K562 (cell line): ENCODE results near the gene APLF. TPM values are rescaled to one million over a fixed set of nuclear protein-coding genes. Genes with fewer than 3 reads are reported as not detected.

Experiments used
- ATAC-seq: fragments of 200-7000 bp; cut with Tn5 transposase; 3 replicates; pipeline ENCODE4 v1.9.1; 2020; ENCODE audit warnings: moderate library complexity
- BruUV-seq: library from RNA; stranded (reverse); fragments of 400-500 nt; replicated peaks from 2 replicates; lab custom pipeline; 2021; lab: Mats Ljungman, UMichigan
- CTCF ChIA-PET: fragments of 300-600 bp; formaldehyde crosslinking; extraction: SDS; loops from one replicate; lab custom pipeline; 2021; ENCODE audit warnings: low intra/inter-chr PET ratio; lab: Yijun Ruan, JAX
- POLR2A ChIA-PET: fragments of 300-600, 350-650 bp; sonication (Branson Sonifier 250); formaldehyde crosslinking; extraction: SDS; loops from one replicate; lab custom pipeline; 2021; ENCODE audit warnings: antibody characterized with exemption, inconsistent platforms; lab: Yijun Ruan, JAX
- DNase-seq, 4 experiments: peaks; one replicate each; pipeline versions ENCODE4 v3.0.0 to v3.0.0-alpha.2; 2011 to 2018; ENCODE audit warnings: low spot score in 3 of 4, mixed read lengths in 3 of 4; ENCODE audit errors: extremely low read depth in 1 of 4
- FAIRE-seq: peaks from 2 replicates; lab custom pipeline; 2011; peaks lifted over from hg19 to GRCh38; lab: Jason Lieb, UNC
- H2AFZ ChIP-seq: 2 replicates; pipeline ENCODE4 v1.6.0; 2011; ENCODE audit warnings: low read depth, low read length, control low read depth, inconsistent platforms
- H3K27ac ChIP-seq: fragments of 200-600 bp; 3 replicates; pipeline ENCODE4 v1.8.0; 2011; ENCODE audit warnings: low read depth, mild to moderate bottlenecking, control low read depth, inconsistent platforms, low read length, moderate library complexity, mixed read lengths; ENCODE audit errors: extremely low read depth
- H3K27me3 ChIP-seq, 2 experiments: fragments of 300-600 bp in 1 of 2; 2 replicates in 1 of 2; 3 replicates in 1 of 2; pipeline versions ENCODE4 v1.6.0 to v1.8.0; 2011; ENCODE audit warnings: inconsistent platforms in 2 of 2, low read length in 2 of 2, mild to moderate bottlenecking in 1 of 2, mixed read lengths in 1 of 2, moderate library complexity in 1 of 2; ENCODE audit not compliant: control insufficient read depth in 2 of 2, insufficient read depth in 2 of 2
- H3K36me3 ChIP-seq: fragments of 300-600 bp; 3 replicates; pipeline ENCODE4 v1.8.0; 2011; ENCODE audit warnings: mild to moderate bottlenecking, low read length, inconsistent platforms; ENCODE audit not compliant: control insufficient read depth, insufficient read depth
- H3K4me1 ChIP-seq, 2 experiments: fragments of 200-600 bp in 1 of 2; replicated peaks in 1 of 2; 2 replicates in 1 of 2; 3 replicates in 1 of 2; pipeline versions ENCODE4 v1.5.1 to v1.8.0; 2011; ENCODE audit warnings: inconsistent platforms in 2 of 2, low read length in 2 of 2, mild to moderate bottlenecking in 1 of 2, mixed read lengths in 1 of 2, moderate library complexity in 1 of 2; ENCODE audit not compliant: control insufficient read depth in 2 of 2, insufficient read depth in 2 of 2
- H3K4me2 ChIP-seq: 2 replicates; pipeline ENCODE4 v1.6.1; 2011; ENCODE audit warnings: low read length, control low read depth, inconsistent platforms, mixed read lengths; ENCODE audit not compliant: insufficient read depth
- H3K4me3 ChIP-seq: fragments of 200-600 bp; sonication (generic), shearing (Covaris generic); 2 replicates; pipeline ENCODE4 v1.5.1; 2016; ENCODE audit warnings: control low read depth, inconsistent platforms
- H3K79me2 ChIP-seq: fragments of 200-600 bp; 3 replicates; pipeline ENCODE4 v1.8.0; 2011; ENCODE audit warnings: low read length, inconsistent platforms; ENCODE audit not compliant: control insufficient read depth, insufficient read depth
- H3K9ac ChIP-seq, 2 experiments: 2 replicates each; pipeline versions ENCODE4 v1.6.0 to v1.6.1; 2011; ENCODE audit warnings: low read depth in 2 of 2, low read length in 2 of 2, control low read depth in 1 of 2, inconsistent platforms in 1 of 2, mild to moderate bottlenecking in 1 of 2, mixed read lengths in 1 of 2; ENCODE audit not compliant: insufficient read depth in 1 of 2
- H3K9me1 ChIP-seq: one replicate; pipeline ENCODE4 v1.6.0; 2011; ENCODE audit warnings: inconsistent platforms, mild to moderate bottlenecking, low read length, moderate library complexity; ENCODE audit not compliant: control insufficient read depth, insufficient read depth
- H3K9me3 ChIP-seq: replicated peaks from 2 replicates; pipeline ENCODE4 v1.5.1; 2011; ENCODE audit warnings: low read depth, low read length, inconsistent platforms; ENCODE audit not compliant: control insufficient read depth, insufficient read depth
- H4K20me1 ChIP-seq: replicated peaks from 2 replicates; pipeline ENCODE4 v1.6.1; 2011; ENCODE audit warnings: low read length, inconsistent platforms, mixed read lengths; ENCODE audit not compliant: control insufficient read depth, insufficient read depth
- CEBPB ChIP-seq: fragments of 450-650 bp; IDR thresholded peaks from 2 replicates; pipeline ENCODE4 v1.6.1; 2016; ENCODE audit warnings: missing genetic modification characterization, missing compliant biosample characterization
- IRF2 ChIP-seq: sonication (generic); formaldehyde crosslinking; IDR thresholded peaks from 2 replicates; pipeline ENCODE4 v1.8.1; 2022; ENCODE audit warnings: mild to moderate bottlenecking, missing genetic modification reagents
- NKRF ChIP-seq: fragments of 450-650 bp; IDR thresholded peaks from 2 replicates; pipeline ENCODE4 v1.6.1; 2016; ENCODE audit warnings: borderline replicate concordance
- XRCC3 ChIP-seq: fragments of 450-650 bp; IDR thresholded peaks from 2 replicates; pipeline ENCODE4 v1.6.1; 2017; ENCODE audit warnings: mild to moderate bottlenecking, moderate library complexity
- ZBTB49 ChIP-seq: sonication (generic); formaldehyde crosslinking; IDR thresholded peaks from 2 replicates; pipeline ENCODE4 v1.8.0; 2022; ENCODE audit warnings: missing genetic modification reagents, mild to moderate bottlenecking, borderline replicate concordance
- WGBS: fragments of 100-300 bp; shearing (Covaris generic); methylation state at CpG from one replicate; pipeline ENCODE4 v1.1.6; 2016; ENCODE audit warnings: low coverage, mixed read lengths; ENCODE audit not compliant: insufficient coverage; ENCODE audit errors: missing lambda C conversion rate; 5-methylcytosine and 5-hydroxymethylcytosine counted together
- in situ Hi-C: fragments of 300-500 bp; cut with MboI; formaldehyde crosslinking; loops from 4 replicates; pipeline ENCODE4 v1.15.0; 2018; ENCODE audit warnings: inconsistent platforms, mixed read lengths
- intact Hi-C: fragments of 100-400 bp; cut with micrococcal nuclease; formaldehyde crosslinking; loops from 2 replicates; pipeline ENCODE4 v1.14.2; 2022
- polyA plus RNA-seq, 8 experiments: library from polyadenylated mRNA; depleted of rRNA in 4 of 8; stranded (reverse) in 5 of 8; unstranded in 3 of 8; fragments of >200 nt; fragmentation: Nextera tagmentation in 2 of 8; fragmentation: Illumina TruSeq in 1 of 8; extraction: Ambion mirVana in 2 of 8; extraction: Trizol in 1 of 8; gene quantifications; 2 replicates each; pipeline versions ENCODE4 v1.2.1 to v1.2.3, GENCODE V29; 2011 to 2014; ENCODE audit warnings: inconsistent platforms in 1 of 8, missing spikeins in 1 of 8
- total RNA-seq, 7 experiments: library from RNA; depleted of rRNA in 6 of 7; stranded (reverse); fragments of >200 nt in 6 of 7; fragmentation: Illumina TruSeq in 2 of 7; extraction: Trizol in 2 of 7; gene quantifications; 2 replicates each; pipeline versions ENCODE4 v1.2.1 to v1.2.3, GENCODE V29; 2011 to 2021; ENCODE audit warnings: low replicate concordance in 1 of 7

APLF gene
- total and polyA plus RNA-seq, 9 of the 15 experiments (the other 6 are each of a cell fraction or from before 2014, with no cell fraction given), result 0.07 to 1.1 (median 0.71) TPM

GRCh38 chr2:68577183-68577582 is 109.8 kb downstream of the APLF start (continued):
- no peak for TF ChIP-seq ZBTB49 (CRISPR knock-in tag)
- no peak for TF ChIP-seq XRCC3
- no peak for TF ChIP-seq NKRF

- Histone ChIP-seq H3K4me1 (no peaks in the 10 kb centered on the region), H3K9me3 (no peaks in the 10 kb centered on the region), H2AFZ (no peak overlapping the region), H3K27ac (no peak overlapping the region), H3K4me3 (no peak overlapping the region), H3K9ac (no peak overlapping the region), H4K20me1 (no peaks in the 10 kb centered on the region), H3K4me2 (no peak overlapping the region), H3K27me3 (no peaks in the 10 kb centered on the region), H3K79me2 (no peaks in the 10 kb centered on the region), H3K9me1 (no peaks in the 10 kb centered on the region), H3K36me3 (no peaks in the 10 kb centered on the region)
- FAIRE-seq (no peak), ATAC-seq (no peak), DNase-seq (no peak)
- ChIA-PET CTCF (no interaction called here), POLR2A (interaction anchor here (0.7 to 1.0 kb wide), 3 partner anchors 11 to 30 kb away, joined by 3 to 4 read pairs (median 3); no protein-coding TSS in a partner anchor)
- 67% methylated on average over 3 of the region's 3 CpGs for WGBS
- no TSS peak for BruUV-seq
- in situ Hi-C loops, result no loop called here
- intact Hi-C loops, result no loop called here
- TF ChIP-seq IRF2 (CRISPR knock-in tag) (no peak), CEBPB (peak; percentile 52)
Observed at GRCh38 chr2:68579689-68580088, 112.3 kb downstream of the APLF start.
